K562 (cell line): ENCODE data around the gene DOCK8. TPM values are rescaled to one million over a fixed set of nuclear protein-coding genes. Genes with fewer than 3 reads are reported as not detected.

Source experiments
- ATAC-seq: fragments of 200-7000 bp; cut with Tn5 transposase; 3 replicates; pipeline ENCODE4 v1.9.1; 2020; ENCODE audit warnings: moderate library complexity
- BruUV-seq: library from RNA; stranded (reverse); fragments of 400-500 nt; replicated peaks from 2 replicates; lab custom pipeline; 2021; lab: Mats Ljungman, UMichigan
- CTCF ChIA-PET: fragments of 300-600 bp; formaldehyde crosslinking; extraction: SDS; loops from one replicate; lab custom pipeline; 2021; ENCODE audit warnings: low intra/inter-chr PET ratio; lab: Yijun Ruan, JAX
- POLR2A ChIA-PET: fragments of 300-600, 350-650 bp; sonication (Branson Sonifier 250); formaldehyde crosslinking; extraction: SDS; loops from one replicate; lab custom pipeline; 2021; ENCODE audit warnings: antibody characterized with exemption, inconsistent platforms; lab: Yijun Ruan, JAX
- DNase-seq, 4 experiments: peaks; one replicate each; pipeline versions ENCODE4 v3.0.0 to v3.0.0-alpha.2; 2011 to 2018; ENCODE audit warnings: low spot score in 3 of 4, mixed read lengths in 3 of 4; ENCODE audit errors: extremely low read depth in 1 of 4
- FAIRE-seq: peaks from 2 replicates; lab custom pipeline; 2011; peaks lifted over from hg19 to GRCh38; lab: Jason Lieb, UNC
- H2AFZ ChIP-seq: 2 replicates; pipeline ENCODE4 v1.6.0; 2011; ENCODE audit warnings: low read depth, low read length, control low read depth, inconsistent platforms
- H3K27ac ChIP-seq: fragments of 200-600 bp; 3 replicates; pipeline ENCODE4 v1.8.0; 2011; ENCODE audit warnings: low read depth, mild to moderate bottlenecking, control low read depth, inconsistent platforms, low read length, moderate library complexity, mixed read lengths; ENCODE audit errors: extremely low read depth
- H3K27me3 ChIP-seq, 2 experiments: fragments of 300-600 bp in 1 of 2; 2 replicates in 1 of 2; 3 replicates in 1 of 2; pipeline versions ENCODE4 v1.6.0 to v1.8.0; 2011; ENCODE audit warnings: inconsistent platforms in 2 of 2, low read length in 2 of 2, mild to moderate bottlenecking in 1 of 2, mixed read lengths in 1 of 2, moderate library complexity in 1 of 2; ENCODE audit not compliant: control insufficient read depth in 2 of 2, insufficient read depth in 2 of 2
- H3K36me3 ChIP-seq: fragments of 300-600 bp; 3 replicates; pipeline ENCODE4 v1.8.0; 2011; ENCODE audit warnings: mild to moderate bottlenecking, low read length, inconsistent platforms; ENCODE audit not compliant: control insufficient read depth, insufficient read depth
- H3K4me1 ChIP-seq, 2 experiments: fragments of 200-600 bp in 1 of 2; replicated peaks in 1 of 2; 2 replicates in 1 of 2; 3 replicates in 1 of 2; pipeline versions ENCODE4 v1.5.1 to v1.8.0; 2011; ENCODE audit warnings: inconsistent platforms in 2 of 2, low read length in 2 of 2, mild to moderate bottlenecking in 1 of 2, mixed read lengths in 1 of 2, moderate library complexity in 1 of 2; ENCODE audit not compliant: control insufficient read depth in 2 of 2, insufficient read depth in 2 of 2
- H3K4me2 ChIP-seq: 2 replicates; pipeline ENCODE4 v1.6.1; 2011; ENCODE audit warnings: low read length, control low read depth, inconsistent platforms, mixed read lengths; ENCODE audit not compliant: insufficient read depth
- H3K4me3 ChIP-seq: fragments of 200-600 bp; sonication (generic), shearing (Covaris generic); 2 replicates; pipeline ENCODE4 v1.5.1; 2016; ENCODE audit warnings: control low read depth, inconsistent platforms
- H3K79me2 ChIP-seq: fragments of 200-600 bp; 3 replicates; pipeline ENCODE4 v1.8.0; 2011; ENCODE audit warnings: low read length, inconsistent platforms; ENCODE audit not compliant: control insufficient read depth, insufficient read depth
- H3K9ac ChIP-seq, 2 experiments: 2 replicates each; pipeline versions ENCODE4 v1.6.0 to v1.6.1; 2011; ENCODE audit warnings: low read depth in 2 of 2, low read length in 2 of 2, control low read depth in 1 of 2, inconsistent platforms in 1 of 2, mild to moderate bottlenecking in 1 of 2, mixed read lengths in 1 of 2; ENCODE audit not compliant: insufficient read depth in 1 of 2
- H3K9me1 ChIP-seq: one replicate; pipeline ENCODE4 v1.6.0; 2011; ENCODE audit warnings: inconsistent platforms, mild to moderate bottlenecking, low read length, moderate library complexity; ENCODE audit not compliant: control insufficient read depth, insufficient read depth
- H3K9me3 ChIP-seq: replicated peaks from 2 replicates; pipeline ENCODE4 v1.5.1; 2011; ENCODE audit warnings: low read depth, low read length, inconsistent platforms; ENCODE audit not compliant: control insufficient read depth, insufficient read depth
- H4K20me1 ChIP-seq: replicated peaks from 2 replicates; pipeline ENCODE4 v1.6.1; 2011; ENCODE audit warnings: low read length, inconsistent platforms, mixed read lengths; ENCODE audit not compliant: control insufficient read depth, insufficient read depth
- CBFA2T3 ChIP-seq: fragments of 450-650 bp; IDR thresholded peaks from 2 replicates; pipeline ENCODE4 v1.6.1; 2017
- IFI16 ChIP-seq: fragments of 250-450 bp; sonication (Bioruptor Pico); IDR thresholded peaks from 2 replicates; pipeline ENCODE4 v2.1.2; 2022; ENCODE audit warnings: mild to moderate bottlenecking, inconsistent platforms
- L3MBTL2 ChIP-seq: fragments of 450-650 bp; IDR thresholded peaks from 2 replicates; pipeline ENCODE4 v1.6.1; 2016; ENCODE audit warnings: mild to moderate bottlenecking, moderate library complexity
- MEF2A ChIP-seq: IDR thresholded peaks from 2 replicates; pipeline ENCODE4 v1.6.1; 2011; ENCODE audit warnings: low read depth, mild to moderate bottlenecking, low read length, moderate library complexity; ENCODE audit not compliant: control insufficient read depth
- MTA2 ChIP-seq: fragments of 450-650 bp; IDR thresholded peaks from 2 replicates; pipeline ENCODE4 v1.6.1; 2016; ENCODE audit warnings: low read depth
- SLC30A9 ChIP-seq: fragments of 250-450 bp; sonication (Bioruptor Pico); IDR thresholded peaks from 2 replicates; pipeline ENCODE4 v1.8.0; 2022; ENCODE audit warnings: mild to moderate bottlenecking, moderate library complexity
- THAP7 ChIP-seq: fragments of 250-450 bp; sonication (Bioruptor Pico); IDR thresholded peaks from 2 replicates; pipeline ENCODE4 v1.5.0; 2021
- ZNF239 ChIP-seq: fragments of 250-450 bp; sonication (Bioruptor Pico); IDR thresholded peaks from 2 replicates; pipeline ENCODE4 v1.4.0; 2020; ENCODE audit warnings: mild to moderate bottlenecking
- ZNF583 ChIP-seq: fragments of 250-450 bp; sonication (Bioruptor Pico); IDR thresholded peaks from 2 replicates; pipeline ENCODE4 v1.4.0; 2020
- ZNF717 ChIP-seq: fragments of 250-450 bp; sonication (Bioruptor Pico); IDR thresholded peaks from 2 replicates; pipeline ENCODE4 v1.5.0; 2021
- WGBS: fragments of 100-300 bp; shearing (Covaris generic); methylation state at CpG from one replicate; pipeline ENCODE4 v1.1.6; 2016; ENCODE audit warnings: low coverage, mixed read lengths; ENCODE audit not compliant: insufficient coverage; ENCODE audit errors: missing lambda C conversion rate; 5-methylcytosine and 5-hydroxymethylcytosine counted together
- in situ Hi-C: fragments of 300-500 bp; cut with MboI; formaldehyde crosslinking; loops from 4 replicates; pipeline ENCODE4 v1.15.0; 2018; ENCODE audit warnings: inconsistent platforms, mixed read lengths
- intact Hi-C: fragments of 100-400 bp; cut with micrococcal nuclease; formaldehyde crosslinking; loops from 2 replicates; pipeline ENCODE4 v1.14.2; 2022
- polyA plus RNA-seq, 8 experiments: library from polyadenylated mRNA; depleted of rRNA in 4 of 8; stranded (reverse) in 5 of 8; unstranded in 3 of 8; fragments of >200 nt; fragmentation: Nextera tagmentation in 2 of 8; fragmentation: Illumina TruSeq in 1 of 8; extraction: Ambion mirVana in 2 of 8; extraction: Trizol in 1 of 8; gene quantifications; 2 replicates each; pipeline versions ENCODE4 v1.2.1 to v1.2.3, GENCODE V29; 2011 to 2014; ENCODE audit warnings: inconsistent platforms in 1 of 8, missing spikeins in 1 of 8
- total RNA-seq, 7 experiments: library from RNA; depleted of rRNA in 6 of 7; stranded (reverse); fragments of >200 nt in 6 of 7; fragmentation: Illumina TruSeq in 2 of 7; extraction: Trizol in 2 of 7; gene quantifications; 2 replicates each; pipeline versions ENCODE4 v1.2.1 to v1.2.3, GENCODE V29; 2011 to 2021; ENCODE audit warnings: low replicate concordance in 1 of 7

DOCK8 gene
- total and polyA plus RNA-seq, 9 of the 15 experiments (the other 6 are each of a cell fraction or from before 2014, with no cell fraction given) = 14.4 to 53.8 (median 25.1) TPM

GRCh38 chr9:453832-454231 is 239.2 kb downstream of the DOCK8 start:
- DNase-seq = no peak
- Histone ChIP-seq H3K4me3 (no peak overlapping the region), H3K4me2 (no peak overlapping the region), H3K36me3 (peaks cover 41% of the 10 kb centered on the region; the same call in 2 of the 3 replicates), H3K9me1 (no peaks in the 10 kb centered on the region), H3K27me3 (no peaks in the 10 kb centered on the region), H3K79me2 (no peaks in the 10 kb centered on the region), H2AFZ (no peak overlapping the region), H3K4me1 (no peaks in the 10 kb centered on the region), H3K27ac (no peak overlapping the region), H3K9me3 (no peaks in the 10 kb centered on the region), H3K9ac (no peak overlapping the region), H4K20me1 (no peaks in the 10 kb centered on the region)
- FAIRE-seq = no peak
- in situ Hi-C loops = no loop called here
- ChIA-PET CTCF (interaction anchor here (0.6 kb wide), 1 partner anchor 383 kb away, joined by 3 read pairs; no protein-coding TSS in a partner anchor), POLR2A (no interaction called here)
- 90% methylated on average over 3 of the region's 3 CpGs for WGBS
- no peak for ATAC-seq
- no TSS peak for BruUV-seq
- intact Hi-C loops = no loop called here
- TF ChIP-seq ZNF583 (no peak), L3MBTL2 (no peak), ZNF239 (CRISPR knock-in tag) (no peak), ZNF717 (no peak), SLC30A9 (CRISPR knock-in tag) (no peak), IFI16 (CRISPR knock-in tag) (no peak), THAP7 (CRISPR knock-in tag) (no peak), CBFA2T3 (no peak), MTA2 (no peak), MEF2A (no peak)
